Tibial artery (tissue), 4 donors: ENCODE data around the gene CCDC201.

Source experiments
- DNase-seq, 2 donors: peaks; one replicate each; pipeline ENCODE4 v3.0.0-alpha.2; 2019
- H3K27ac ChIP-seq, 2 donors: fragments of 200-600 bp; sonication (generic) in 1 of 2; 1 replicate in 1 of 2; 2 replicates in 1 of 2; pipeline ENCODE4 v1.5.1; 2018 to 2019; ENCODE audit warnings: mild to moderate bottlenecking in 1 of 2
- H3K27me3 ChIP-seq, 2 donors: fragments of 200-600 bp; sonication (generic) in 1 of 2; one replicate each; pipeline versions ENCODE4 v1.5.1 to v1.6.0; 2016 to 2019
- H3K36me3 ChIP-seq, 3 donors: fragments of 200-600 bp; sonication (generic) in 2 of 3; one replicate each; pipeline ENCODE4 v1.5.1; 2016 to 2019; ENCODE audit warnings: mild to moderate bottlenecking in 2 of 3
- H3K4me1 ChIP-seq, 4 donors: fragments of 200-600 bp; sonication (generic) in 2 of 4; 1 replicate in 3 of 4; 2 replicates in 1 of 4; pipeline ENCODE4 v1.5.1; 2016 to 2019
- H3K4me3 ChIP-seq, 2 donors: fragments of 200-600 bp; sonication (generic) in 1 of 2; 1 replicate in 1 of 2; 2 replicates in 1 of 2; pipeline ENCODE4 v1.5.1; 2018 to 2019; ENCODE audit warnings: mild to moderate bottlenecking in 2 of 2
- H3K9me3 ChIP-seq, 3 donors: fragments of 200-600 bp; sonication (generic) in 1 of 3; one replicate each; pipeline ENCODE4 v1.5.1; 2016 to 2019
- CTCF ChIP-seq, 2 experiments: fragments of 200-600 bp in 1 of 2; fragments of 450-650 bp in 1 of 2; IDR thresholded peaks; one replicate each; pipeline ENCODE4 v1.5.1; 2017 to 2019; ENCODE audit warnings: antibody characterized with exemption in 2 of 2, mild to moderate bottlenecking in 1 of 2, moderate library complexity in 1 of 2
- intact Hi-C: fragments of 100-400 bp; cut with DNase I; formaldehyde crosslinking; loops from one replicate; pipeline ENCODE4 v1.15.0; 2023; ENCODE audit warnings: low total_unique reads

Gene CCDC201

GRCh38 chr7:45873355-45873754 is 473 bp upstream of the CCDC201 start:
- DNase-seq, result no peak
- no peaks in the 10 kb centered on the region for H3K36me3 ChIP-seq
- no peak overlapping the region for H3K27ac ChIP-seq
- no peak overlapping the region for H3K4me3 ChIP-seq
- H3K27me3 ChIP-seq, result no peaks in the 10 kb centered on the region
- intact Hi-C loops, result no loop called here
- H3K4me1 ChIP-seq, result no peaks in the 10 kb centered on the region
- no peak for TF ChIP-seq CTCF (IDR thresholded peaks at IDR 0.05)
- H3K9me3 ChIP-seq, result peaks cover 0 to 9% (median 4%) of the 10 kb centered on the region in 3 donors

GRCh38 chr7:45872116-45873034 is 507 bp downstream of the CCDC201 start:
- no peaks in the 10 kb centered on the region for H3K36me3 ChIP-seq
- intact Hi-C loops, result no loop called here
- no peak for TF ChIP-seq CTCF (IDR thresholded peaks at IDR 0.05)
- no peak overlapping the region for H3K4me3 ChIP-seq
- no peaks in the 10 kb centered on the region for H3K4me1 ChIP-seq
- peaks cover 0 to 4% (median 0%) of the 10 kb centered on the region in 3 donors for H3K9me3 ChIP-seq
- DNase-seq, result no peak
- no peak overlapping the region for H3K27ac ChIP-seq
- no peaks in the 10 kb centered on the region for H3K27me3 ChIP-seq

- peaks cover 0 to 7% of the 10 kb centered on the region in 2 donors for H3K27me3 ChIP-seq
- H3K9me3 ChIP-seq, result peaks cover 0 to 4% (median 0%) of the 10 kb centered on the region in 3 donors
- no peak for TF ChIP-seq CTCF (IDR thresholded peaks at IDR 0.05)
- DNase-seq, result no peak
- H3K4me3 ChIP-seq, result no peak overlapping the region
- H3K36me3 ChIP-seq, result no peaks in the 10 kb centered on the region
- no peaks in the 10 kb centered on the region for H3K4me1 ChIP-seq
- intact Hi-C loops, result no loop called here
- no peak overlapping the region for H3K27ac ChIP-seq
Measured at GRCh38 chr7:45869426-45869825, 3.5 kb downstream of the CCDC201 start.

- no peak for TF ChIP-seq CTCF (IDR thresholded peaks at IDR 0.05)
- intact Hi-C loops, result no loop called here
Measured at GRCh38 chr7:45867471-45867870, 5.4 kb downstream of the CCDC201 start.

GRCh38 chr7:45865594-45866410 is 7.1 kb downstream of the CCDC201 start:
- no peak for TF ChIP-seq CTCF (IDR thresholded peaks at IDR 0.05)
- no peak overlapping the region for H3K27ac ChIP-seq
- intact Hi-C loops, result no loop called here

More at GRCh38 chr7:45867471-45867870, 5.4 kb downstream of the CCDC201 start:
- no peaks in the 10 kb centered on the region for H3K36me3 ChIP-seq
- peaks cover 0 to 24% of the 10 kb centered on the region in 2 donors for H3K27me3 ChIP-seq
- H3K27ac ChIP-seq, result no peak overlapping the region
- no peak overlapping the region for H3K4me3 ChIP-seq
- peaks cover 0 to 4% (median 0%) of the 10 kb centered on the region in 3 donors for H3K9me3 ChIP-seq
- no peaks in the 10 kb centered on the region for H3K4me1 ChIP-seq
- DNase-seq, result no peak

More at GRCh38 chr7:45865594-45866410, 7.1 kb downstream of the CCDC201 start:
- Histone ChIP-seq H3K4me1 (no peaks in the 10 kb centered on the region), H3K9me3 (peaks cover 0 to 4% (median 0%) of the 10 kb centered on the region in 3 donors), H3K4me3 (no peak overlapping the region), H3K27me3 (peaks cover 0 to 30% of the 10 kb centered on the region in 2 donors), H3K36me3 (no peaks in the 10 kb centered on the region)
- no peak for DNase-seq
